ENCODE data around the gene KPNB1.

DNA sequence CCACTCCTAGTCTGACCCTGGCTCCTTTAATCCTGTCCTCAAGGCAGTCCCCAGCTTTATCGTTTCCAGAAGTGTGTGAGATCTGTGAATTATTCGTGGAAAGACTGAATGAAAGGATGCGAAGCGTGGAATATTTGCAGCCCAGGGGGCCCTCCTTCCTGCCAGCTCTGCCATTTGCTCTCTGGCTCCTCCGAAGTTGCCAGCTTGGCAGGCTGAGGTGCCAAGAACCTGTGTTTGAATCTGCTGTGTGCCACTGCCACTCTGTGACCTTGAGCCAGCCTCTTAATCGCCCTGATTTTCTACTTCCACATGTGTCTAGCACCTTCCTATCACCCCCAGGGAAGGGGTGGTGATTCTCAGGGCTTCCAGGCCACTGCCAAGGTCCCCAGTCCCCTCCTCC, 55.0 kb downstream of the KPNB1 start:
- TF ChIP-seq, protein P1, sequence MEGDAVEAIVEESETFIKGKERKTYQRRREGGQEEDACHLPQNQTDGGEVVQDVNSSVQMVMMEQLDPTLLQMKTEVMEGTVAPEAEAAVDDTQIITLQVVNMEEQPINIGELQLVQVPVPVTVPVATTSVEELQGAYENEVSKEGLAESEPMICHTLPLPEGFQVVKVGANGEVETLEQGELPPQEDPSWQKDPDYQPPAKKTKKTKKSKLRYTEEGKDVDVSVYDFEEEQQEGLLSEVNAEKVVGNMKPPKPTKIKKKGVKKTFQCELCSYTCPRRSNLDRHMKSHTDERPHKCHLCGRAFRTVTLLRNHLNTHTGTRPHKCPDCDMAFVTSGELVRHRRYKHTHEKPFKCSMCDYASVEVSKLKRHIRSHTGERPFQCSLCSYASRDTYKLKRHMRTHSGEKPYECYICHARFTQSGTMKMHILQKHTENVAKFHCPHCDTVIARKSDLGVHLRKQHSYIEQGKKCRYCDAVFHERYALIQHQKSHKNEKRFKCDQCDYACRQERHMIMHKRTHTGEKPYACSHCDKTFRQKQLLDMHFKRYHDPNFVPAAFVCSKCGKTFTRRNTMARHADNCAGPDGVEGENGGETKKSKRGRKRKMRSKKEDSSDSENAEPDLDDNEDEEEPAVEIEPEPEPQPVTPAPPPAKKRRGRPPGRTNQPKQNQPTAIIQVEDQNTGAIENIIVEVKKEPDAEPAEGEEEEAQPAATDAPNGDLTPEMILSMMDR (optimal IDR thresholded peaks at IDR 0.05 in 1 of 3, IDR thresholded peaks at IDR 0.05 in 1 of 3, conservative IDR thresholded peaks at IDR 0.05 in 1 of 3; ENCODE audit: extremely low read depth in 1 of 3, insufficient read depth in 2 of 3, low read length in 3 of 3), result no peak
- TF ChIP-seq EZH2 (IDR thresholded peaks at IDR 0.05; ENCODE audit: low read length), result no peak

Data from keratinocyte (primary cell).